K562 (cell line): Measurements from ENCODE around the gene IL23R. TPM values are rescaled to one million over a fixed set of nuclear protein-coding genes. Genes with fewer than 3 reads are reported as not detected.
"Not testable (repeated sequence)": the region's sequence is repeated elsewhere in the genome, so short reads cannot be mapped to it uniquely, and the experiment has no call there.

Experiments
- ATF7 ChIP-seq: fragments of 450-650 bp; IDR thresholded peaks from 2 replicates; pipeline ENCODE4 v1.7.1; 2014; ENCODE audit warnings: mild to moderate bottlenecking, moderate library complexity
- CREB3L1 ChIP-seq: fragments of 450-650 bp; IDR thresholded peaks from 2 replicates; pipeline ENCODE4 v1.6.1; 2014; ENCODE audit warnings: low read depth, mild to moderate bottlenecking, moderate library complexity, borderline replicate concordance
- DIDO1 ChIP-seq: fragments of 450-650 bp; IDR thresholded peaks from 2 replicates; pipeline ENCODE4 v1.6.1; 2016; ENCODE audit warnings: low read depth, missing biosample characterization, missing genetic modification characterization
- ELF1 ChIP-seq: fragments of 200-800 bp; sonication (Bioruptor generic); IDR thresholded peaks from 2 replicates; pipeline ENCODE4 v1.6.1; 2016; ENCODE audit warnings: missing genetic modification characterization, missing compliant biosample characterization
- HMBOX1 ChIP-seq: sonication (generic); IDR thresholded peaks from 2 replicates; pipeline ENCODE4 v1.6.1; 2016
- KDM5B ChIP-seq: fragments of 200-600 bp; sonication (generic); IDR thresholded peaks from 2 replicates; pipeline ENCODE4 v1.6.1; 2012; ENCODE audit warnings: low read depth, mild to moderate bottlenecking, moderate library complexity, low read length, control low read depth, inconsistent platforms; ENCODE audit not compliant: insufficient replicate concordance
- MBD2 ChIP-seq: sonication (generic); IDR thresholded peaks from 2 replicates; pipeline ENCODE4 v1.6.1; 2016; ENCODE audit warnings: low read depth, borderline replicate concordance
- MYC ChIP-seq, 2 experiments: fragments of 250-450 bp in 1 of 2; sonication (Bioruptor Pico) in 1 of 2; IDR thresholded peaks; 2 replicates each; pipeline versions ENCODE4 v1.5.1 to v1.6.1; 2012 to 2021; ENCODE audit warnings: low read depth in 2 of 2, borderline replicate concordance in 1 of 2, improper control_type of control experiment in 1 of 2, low read length in 1 of 2, mild to moderate bottlenecking in 1 of 2, moderate library complexity in 1 of 2
- NCOR1 ChIP-seq: fragments of 450-650 bp; IDR thresholded peaks from 2 replicates; pipeline ENCODE4 v1.6.1; 2016; ENCODE audit warnings: mild to moderate bottlenecking, moderate library complexity
- POLR2H ChIP-seq: IDR thresholded peaks from 2 replicates; pipeline ENCODE4 v1.6.1; 2016; ENCODE audit warnings: missing genetic modification characterization, low read depth, mild to moderate bottlenecking, control low read depth, missing compliant biosample characterization, moderate library complexity
- RBFOX2 ChIP-seq: fragments of 200-400 bp; formaldehyde crosslinking; IDR thresholded peaks from 2 replicates; pipeline ENCODE4 v1.6.1; 2017; ENCODE audit warnings: low read depth, mild to moderate bottlenecking, low read length, moderate library complexity
- SOX6 ChIP-seq: fragments of 450-650 bp; IDR thresholded peaks from 2 replicates; pipeline ENCODE4 v1.6.1; 2014; ENCODE audit warnings: mild to moderate bottlenecking
- TEAD4 ChIP-seq, 2 experiments: sonication (generic) in 1 of 2; formaldehyde crosslinking in 1 of 2; IDR thresholded peaks; 2 replicates each; pipeline versions ENCODE4 v1.6.1 to v1.8.0; 2012 to 2022; ENCODE audit warnings: borderline replicate concordance in 1 of 2, inconsistent platforms in 1 of 2, low read length in 1 of 2, mild to moderate bottlenecking in 1 of 2, missing genetic modification reagents in 1 of 2
- YY1 ChIP-seq, 3 experiments: IDR thresholded peaks; 2 replicates each; pipeline ENCODE4 v1.6.1; 2011; ENCODE audit warnings: low read length in 2 of 3, mild to moderate bottlenecking in 2 of 3, moderate library complexity in 2 of 3, borderline replicate concordance in 1 of 3, control low read depth in 1 of 3, low read depth in 1 of 3; ENCODE audit not compliant: insufficient read depth in 3 of 3, insufficient replicate concordance in 2 of 3, control insufficient read depth in 1 of 3, insufficient read length in 1 of 3; ENCODE audit errors: extremely low read depth in 1 of 3
- ZFX ChIP-seq: sonication (generic); formaldehyde crosslinking; IDR thresholded peaks from 2 replicates; pipeline ENCODE4 v1.8.0; 2022; ENCODE audit warnings: mild to moderate bottlenecking, missing genetic modification reagents, moderate library complexity
- polyA plus RNA-seq, 8 experiments: library from polyadenylated mRNA; depleted of rRNA in 4 of 8; stranded (reverse) in 5 of 8; unstranded in 3 of 8; fragments of >200 nt; fragmentation: Nextera tagmentation in 2 of 8; fragmentation: Illumina TruSeq in 1 of 8; extraction: Ambion mirVana in 2 of 8; extraction: Trizol in 1 of 8; gene quantifications; 2 replicates each; pipeline versions ENCODE4 v1.2.1 to v1.2.3, GENCODE V29; 2011 to 2014; ENCODE audit warnings: inconsistent platforms in 1 of 8, missing spikeins in 1 of 8
- total RNA-seq, 7 experiments: library from RNA; depleted of rRNA in 6 of 7; stranded (reverse); fragments of >200 nt in 6 of 7; fragmentation: Illumina TruSeq in 2 of 7; extraction: Trizol in 2 of 7; gene quantifications; 2 replicates each; pipeline versions ENCODE4 v1.2.1 to v1.2.3, GENCODE V29; 2011 to 2021; ENCODE audit warnings: low replicate concordance in 1 of 7
- TF ChIP-seq, protein P1 (sequence below): fragments of 450-650 bp; IDR thresholded peaks from 2 replicates; pipeline ENCODE4 v1.6.1; 2016; ENCODE audit warnings: borderline replicate concordance
- TF ChIP-seq, protein P2 (sequence below): fragments of 450-650 bp; IDR thresholded peaks from 2 replicates; pipeline ENCODE4 v1.6.1; 2017; ENCODE audit warnings: antibody characterized with exemption, mild to moderate bottlenecking

IL23R gene
- total and polyA plus RNA-seq, 9 of the 15 experiments (the other 6 are each of a cell fraction or from before 2014, with no cell fraction given) = 4.4 to 52.7 (median 22.8) TPM

DNA sequence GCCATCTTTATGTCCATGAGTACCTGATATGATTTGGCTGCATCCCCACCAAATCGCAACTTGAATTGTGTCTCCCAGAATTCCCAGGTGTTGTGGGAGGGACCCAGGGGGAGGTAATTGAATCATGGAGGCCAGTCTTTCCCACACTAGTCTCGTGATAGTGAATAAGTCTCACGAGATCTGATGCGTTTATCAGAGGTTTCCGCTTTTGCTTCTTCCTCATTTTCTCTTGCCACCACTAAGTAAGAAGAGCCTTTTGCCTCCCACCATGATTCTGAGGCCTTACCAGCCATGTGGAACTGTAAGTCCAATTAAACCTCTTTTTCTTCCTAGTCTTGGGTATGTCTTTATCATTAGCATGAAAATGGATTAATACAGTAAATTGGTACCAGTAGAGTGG lies 41.1 kb downstream of the IL23R start (continued):
- TF ChIP-seq TEAD4 (IDR thresholded peaks at IDR 0.05; ENCODE audit: low read length) (0 out of 2 replicates have a peak, but pooled peaks have one; percentile 12), MYC (IDR thresholded peaks at IDR 0.05; ENCODE audit: low read depth, low read length) (peak; percentile 76; the same call in 1 of the 2 replicates), ZFX (peak; percentile 84), POLR2H (tag) (peak; percentile 94), YY1 (IDR thresholded peaks at IDR 0.05; ENCODE audit: borderline replicate concordance in 1 of 3, control insufficient read depth in 1 of 3, extremely low read depth in 1 of 3, insufficient read depth in 3 of 3, insufficient read length in 1 of 3, insufficient replicate concordance in 2 of 3, low read depth in 1 of 3, low read length in 2 of 3) (peak in 1 of 3 experiments; percentile 27), ELF1 (peak; percentile 82), MBD2 (peak; percentile 32; the same call in 1 of the 2 replicates), DIDO1 (tag) (0 out of 2 replicates have a peak, but pooled peaks have one; percentile 43), SOX6 (0 out of 2 replicates have a peak, but pooled peaks have one; percentile 44), KDM5B (peak; percentile 69), NCOR1 (peak; percentile 22; the same call in 1 of the 2 replicates), RBFOX2 (peak; percentile 44; the same call in 1 of the 2 replicates), HMBOX1 (peak; percentile 43; the same call in 1 of the 2 replicates), CREB3L1 (peak; percentile 66; the same call in 1 of the 2 replicates), ATF7 (peak; percentile 28; the same call in 1 of the 2 replicates)
- TF ChIP-seq TEAD4 (CRISPR knock-in tag; IDR thresholded peaks at IDR 0.05; ENCODE audit: borderline replicate concordance); MYC (CRISPR knock-in tag; IDR thresholded peaks at IDR 0.05; ENCODE audit: borderline replicate concordance, low read depth): not testable (repeated sequence)
- TF ChIP-seq, protein P1, sequence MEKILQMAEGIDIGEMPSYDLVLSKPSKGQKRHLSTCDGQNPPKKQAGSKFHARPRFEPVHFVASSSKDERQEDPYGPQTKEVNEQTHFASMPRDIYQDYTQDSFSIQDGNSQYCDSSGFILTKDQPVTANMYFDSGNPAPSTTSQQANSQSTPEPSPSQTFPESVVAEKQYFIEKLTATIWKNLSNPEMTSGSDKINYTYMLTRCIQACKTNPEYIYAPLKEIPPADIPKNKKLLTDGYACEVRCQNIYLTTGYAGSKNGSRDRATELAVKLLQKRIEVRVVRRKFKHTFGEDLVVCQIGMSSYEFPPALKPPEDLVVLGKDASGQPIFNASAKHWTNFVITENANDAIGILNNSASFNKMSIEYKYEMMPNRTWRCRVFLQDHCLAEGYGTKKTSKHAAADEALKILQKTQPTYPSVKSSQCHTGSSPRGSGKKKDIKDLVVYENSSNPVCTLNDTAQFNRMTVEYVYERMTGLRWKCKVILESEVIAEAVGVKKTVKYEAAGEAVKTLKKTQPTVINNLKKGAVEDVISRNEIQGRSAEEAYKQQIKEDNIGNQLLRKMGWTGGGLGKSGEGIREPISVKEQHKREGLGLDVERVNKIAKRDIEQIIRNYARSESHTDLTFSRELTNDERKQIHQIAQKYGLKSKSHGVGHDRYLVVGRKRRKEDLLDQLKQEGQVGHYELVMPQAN = peak; percentile 40; the same call in 1 of the 2 replicates
- TF ChIP-seq, protein P2, sequence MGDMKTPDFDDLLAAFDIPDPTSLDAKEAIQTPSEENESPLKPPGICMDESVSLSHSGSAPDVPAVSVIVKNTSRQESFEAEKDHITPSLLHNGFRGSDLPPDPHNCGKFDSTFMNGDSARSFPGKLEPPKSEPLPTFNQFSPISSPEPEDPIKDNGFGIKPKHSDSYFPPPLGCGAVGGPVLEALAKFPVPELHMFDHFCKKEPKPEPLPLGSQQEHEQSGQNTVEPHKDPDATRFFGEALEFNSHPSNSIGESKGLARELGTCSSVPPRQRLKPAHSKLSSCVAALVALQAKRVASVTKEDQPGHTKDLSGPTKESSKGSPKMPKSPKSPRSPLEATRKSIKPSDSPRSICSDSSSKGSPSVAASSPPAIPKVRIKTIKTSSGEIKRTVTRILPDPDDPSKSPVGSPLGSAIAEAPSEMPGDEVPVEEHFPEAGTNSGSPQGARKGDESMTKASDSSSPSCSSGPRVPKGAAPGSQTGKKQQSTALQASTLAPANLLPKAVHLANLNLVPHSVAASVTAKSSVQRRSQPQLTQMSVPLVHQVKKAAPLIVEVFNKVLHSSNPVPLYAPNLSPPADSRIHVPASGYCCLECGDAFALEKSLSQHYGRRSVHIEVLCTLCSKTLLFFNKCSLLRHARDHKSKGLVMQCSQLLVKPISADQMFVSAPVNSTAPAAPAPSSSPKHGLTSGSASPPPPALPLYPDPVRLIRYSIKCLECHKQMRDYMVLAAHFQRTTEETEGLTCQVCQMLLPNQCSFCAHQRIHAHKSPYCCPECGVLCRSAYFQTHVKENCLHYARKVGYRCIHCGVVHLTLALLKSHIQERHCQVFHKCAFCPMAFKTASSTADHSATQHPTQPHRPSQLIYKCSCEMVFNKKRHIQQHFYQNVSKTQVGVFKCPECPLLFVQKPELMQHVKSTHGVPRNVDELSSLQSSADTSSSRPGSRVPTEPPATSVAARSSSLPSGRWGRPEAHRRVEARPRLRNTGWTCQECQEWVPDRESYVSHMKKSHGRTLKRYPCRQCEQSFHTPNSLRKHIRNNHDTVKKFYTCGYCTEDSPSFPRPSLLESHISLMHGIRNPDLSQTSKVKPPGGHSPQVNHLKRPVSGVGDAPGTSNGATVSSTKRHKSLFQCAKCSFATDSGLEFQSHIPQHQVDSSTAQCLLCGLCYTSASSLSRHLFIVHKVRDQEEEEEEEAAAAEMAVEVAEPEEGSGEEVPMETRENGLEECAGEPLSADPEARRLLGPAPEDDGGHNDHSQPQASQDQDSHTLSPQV = peak; percentile 43; the same call in 1 of the 2 replicates
